ENCODE results near the gene MACF1.

GRCh38 chr1:39268906-39269305, 64.4 kb downstream of the MACF1 start:
- no peak for TF ChIP-seq CTCF (IDR thresholded peaks at IDR 0.05 in 8 of 11, conservative IDR thresholded peaks at IDR 0.05 in 3 of 11)
- TF ChIP-seq POLR2AphosphoS5 (IDR thresholded peaks at IDR 0.05): no peak

Data from spleen (tissue), 7 donors.